ENCODE results near the gene N4BP2L2.

The N4BP2L2 gene

GRCh38 chr13:32413284-32413683, 125.3 kb downstream of the N4BP2L2 start:
- Histone ChIP-seq H3K36me3 (ENCODE audit: control insufficient read depth in 2 of 2, insufficient read depth in 2 of 2, low read length in 2 of 2) (no peaks in the 10 kb centered on the region), H3K9me3 (ENCODE audit: control insufficient read depth in 2 of 2, low read length in 2 of 2) (no peaks in the 10 kb centered on the region), H3K27ac (ENCODE audit: low read depth in 2 of 2, low read length in 2 of 2) (no peak overlapping the region), H3K4me3 (ENCODE audit: low read length in 2 of 2) (no peak overlapping the region), H3K9ac (ENCODE audit: low read depth in 1 of 2, low read length in 2 of 2) (no peak overlapping the region), H3K27me3 (ENCODE audit: control insufficient read depth in 2 of 2, insufficient read depth in 2 of 2, low read length in 2 of 2) (no peaks in the 10 kb centered on the region), H3K4me1 (ENCODE audit: control insufficient read depth in 2 of 2, insufficient read depth in 2 of 2, low read length in 2 of 2) (no peaks in the 10 kb centered on the region)

DNA sequence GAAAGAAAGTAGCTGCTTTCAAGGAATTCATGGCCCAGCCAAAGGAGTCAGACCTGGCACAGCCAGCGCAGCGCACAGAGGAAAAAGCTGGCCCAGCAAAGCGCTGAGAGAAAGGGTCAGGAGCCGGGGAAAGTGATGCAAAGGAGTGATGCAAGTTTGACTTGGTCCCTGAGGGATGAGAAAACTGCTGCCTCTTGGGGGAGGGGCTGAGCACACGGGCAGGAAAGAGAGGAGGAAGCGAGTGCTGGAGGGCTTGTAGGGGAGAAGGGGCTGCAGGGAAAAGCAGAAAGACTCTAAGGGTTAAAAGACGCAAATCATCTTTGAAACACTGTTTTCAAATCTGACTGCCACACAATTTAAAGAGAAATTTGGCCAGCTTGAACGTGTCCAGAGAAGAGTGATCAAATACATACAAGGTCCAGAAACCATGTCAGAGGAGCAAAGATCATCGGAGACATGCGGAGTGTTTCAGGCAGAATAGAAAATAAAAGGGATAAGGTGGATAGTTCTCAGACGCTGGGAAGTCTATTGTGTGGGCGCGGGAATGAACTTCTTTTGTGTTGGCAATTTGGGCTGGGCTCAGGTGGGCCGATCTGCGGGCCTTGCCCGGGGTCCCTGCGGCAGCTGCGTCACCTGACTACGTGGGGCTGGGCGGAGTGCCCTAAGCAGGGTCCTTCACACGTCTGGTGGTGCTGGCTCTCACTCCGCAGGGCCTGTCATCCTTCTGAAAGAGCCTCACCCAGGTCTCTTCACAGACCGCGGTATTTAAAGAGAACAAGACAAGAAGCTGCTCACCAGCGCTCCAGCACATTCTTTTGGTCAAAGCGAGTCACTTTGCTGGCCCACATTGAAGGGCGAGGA, 128.8 kb downstream of the N4BP2L2 start:
- Histone ChIP-seq H3K27ac (ENCODE audit: low read depth in 2 of 2, low read length in 2 of 2) (no peak overlapping the region), H3K36me3 (ENCODE audit: control insufficient read depth in 2 of 2, insufficient read depth in 2 of 2, low read length in 2 of 2) (no peaks in the 10 kb centered on the region), H3K27me3 (ENCODE audit: control insufficient read depth in 2 of 2, insufficient read depth in 2 of 2, low read length in 2 of 2) (no peaks in the 10 kb centered on the region), H3K9ac (ENCODE audit: low read depth in 1 of 2, low read length in 2 of 2) (no peak overlapping the region), H3K9me3 (ENCODE audit: control insufficient read depth in 2 of 2, low read length in 2 of 2) (no peaks in the 10 kb centered on the region), H3K4me1 (ENCODE audit: control insufficient read depth in 2 of 2, insufficient read depth in 2 of 2, low read length in 2 of 2) (no peaks in the 10 kb centered on the region), H3K4me3 (ENCODE audit: low read length in 2 of 2) (no peak overlapping the region)

DNA sequence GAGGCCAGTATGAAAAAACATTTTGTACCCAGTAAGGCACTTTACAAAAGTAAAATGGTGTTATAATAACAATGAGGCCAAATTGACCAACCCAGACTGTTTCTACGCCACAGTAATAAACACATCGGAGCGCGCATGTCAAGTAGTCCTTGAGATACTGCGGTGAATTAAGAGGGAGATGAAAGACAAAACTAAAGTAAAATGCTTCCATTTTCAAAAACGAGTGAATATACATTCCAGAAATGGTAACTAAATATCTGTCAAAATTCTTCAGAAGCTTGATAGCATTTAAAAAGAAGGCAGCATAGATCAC, 129.6 kb downstream of the N4BP2L2 start:
- H3K9me3 ChIP-seq (ENCODE audit: control insufficient read depth in 2 of 2, low read length in 2 of 2): no peaks in the 10 kb centered on the region
- H3K4me3 ChIP-seq (ENCODE audit: low read length in 2 of 2): no peak overlapping the region
- H3K9ac ChIP-seq (ENCODE audit: low read depth in 1 of 2, low read length in 2 of 2): no peak overlapping the region
- H3K27me3 ChIP-seq (ENCODE audit: control insufficient read depth in 2 of 2, insufficient read depth in 2 of 2, low read length in 2 of 2): no peaks in the 10 kb centered on the region
- H3K4me1 ChIP-seq (ENCODE audit: control insufficient read depth in 2 of 2, insufficient read depth in 2 of 2, low read length in 2 of 2): no peaks in the 10 kb centered on the region
- H3K27ac ChIP-seq (ENCODE audit: low read depth in 2 of 2, low read length in 2 of 2): no peak overlapping the region
- H3K36me3 ChIP-seq (ENCODE audit: control insufficient read depth in 2 of 2, insufficient read depth in 2 of 2, low read length in 2 of 2): peaks cover 0 to 3% of the 10 kb centered on the region in 2 donors

DNA sequence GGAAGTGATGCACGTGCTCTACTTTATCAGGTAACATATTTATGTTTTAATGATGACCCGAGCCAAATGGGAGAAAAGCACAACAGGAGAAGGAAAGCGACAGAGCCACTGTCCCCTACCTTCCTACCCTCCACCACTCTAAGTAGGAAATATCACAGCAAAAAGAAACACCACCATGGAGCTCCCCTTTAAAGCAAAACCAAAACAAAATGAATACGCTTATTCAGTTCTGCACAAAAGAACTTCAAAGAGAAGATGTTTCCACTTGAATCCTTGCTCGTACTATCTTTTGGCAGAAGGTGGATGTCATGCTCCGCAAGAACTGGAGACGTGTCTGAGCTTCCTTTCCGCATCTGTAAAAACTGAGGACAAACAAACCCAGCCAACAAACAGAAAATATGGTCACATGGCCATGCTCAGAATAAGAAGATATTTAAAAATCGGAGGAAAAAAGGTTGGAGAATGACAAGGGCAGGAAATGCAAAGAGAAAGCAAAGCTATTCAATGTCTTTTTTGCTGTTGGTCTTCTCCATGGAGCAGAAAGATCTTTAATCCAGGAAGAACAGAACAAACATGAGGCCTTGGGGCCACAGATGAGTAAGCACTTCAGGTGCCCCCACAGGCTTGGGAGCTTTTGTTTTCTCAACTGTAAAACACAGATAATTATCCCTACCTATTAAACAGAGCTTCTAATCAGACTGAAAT, 130.1 kb downstream of the N4BP2L2 start:
- H3K4me3 ChIP-seq (ENCODE audit: low read length in 2 of 2): no peak overlapping the region

DNA sequence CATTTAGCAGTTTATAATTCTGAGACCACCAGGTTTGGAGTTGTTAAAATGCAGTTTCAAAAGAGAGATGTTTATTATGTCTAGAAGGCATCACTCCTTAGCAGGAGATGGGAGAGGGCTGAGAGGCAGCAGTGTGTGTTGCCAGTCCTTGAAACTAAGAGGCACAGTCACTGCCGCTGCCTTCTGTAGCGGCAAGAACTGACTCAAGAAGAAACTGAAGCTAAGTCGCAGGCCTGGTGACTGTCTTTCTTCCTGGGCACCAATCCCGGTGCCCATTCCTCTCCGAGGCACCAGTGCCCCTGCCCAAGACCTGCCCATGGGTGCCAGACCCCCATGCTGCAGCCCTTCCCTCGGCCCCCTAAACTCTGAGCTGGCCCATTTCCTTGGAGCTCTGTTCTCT, 130.7 kb downstream of the N4BP2L2 start:
- Histone ChIP-seq H3K36me3 (ENCODE audit: control insufficient read depth in 2 of 2, insufficient read depth in 2 of 2, low read length in 2 of 2) (peaks cover 0 to 3% of the 10 kb centered on the region in 2 donors), H3K4me1 (ENCODE audit: control insufficient read depth in 2 of 2, insufficient read depth in 2 of 2, low read length in 2 of 2) (no peaks in the 10 kb centered on the region), H3K9me3 (ENCODE audit: control insufficient read depth in 2 of 2, low read length in 2 of 2) (no peaks in the 10 kb centered on the region), H3K27ac (ENCODE audit: low read depth in 2 of 2, low read length in 2 of 2) (no peak overlapping the region), H3K9ac (ENCODE audit: low read depth in 1 of 2, low read length in 2 of 2) (no peak overlapping the region), H3K4me3 (ENCODE audit: low read length in 2 of 2) (no peak overlapping the region), H3K27me3 (ENCODE audit: control insufficient read depth in 2 of 2, insufficient read depth in 2 of 2, low read length in 2 of 2) (no peaks in the 10 kb centered on the region)

More for the DNA sequence above, 130.1 kb downstream of the N4BP2L2 start:
- Histone ChIP-seq H3K9me3 (ENCODE audit: control insufficient read depth in 2 of 2, low read length in 2 of 2) (no peaks in the 10 kb centered on the region), H3K27me3 (ENCODE audit: control insufficient read depth in 2 of 2, insufficient read depth in 2 of 2, low read length in 2 of 2) (no peaks in the 10 kb centered on the region), H3K9ac (ENCODE audit: low read depth in 1 of 2, low read length in 2 of 2) (no peak overlapping the region), H3K4me1 (ENCODE audit: control insufficient read depth in 2 of 2, insufficient read depth in 2 of 2, low read length in 2 of 2) (no peaks in the 10 kb centered on the region), H3K36me3 (ENCODE audit: control insufficient read depth in 2 of 2, insufficient read depth in 2 of 2, low read length in 2 of 2) (peaks cover 0 to 3% of the 10 kb centered on the region in 2 donors), H3K27ac (ENCODE audit: low read depth in 2 of 2, low read length in 2 of 2) (no peak overlapping the region)

- H3K9me3 ChIP-seq (ENCODE audit: control insufficient read depth in 2 of 2, low read length in 2 of 2): no peaks in the 10 kb centered on the region
- no peak overlapping the region for H3K27ac ChIP-seq (ENCODE audit: low read depth in 2 of 2, low read length in 2 of 2)
- H3K27me3 ChIP-seq (ENCODE audit: control insufficient read depth in 2 of 2, insufficient read depth in 2 of 2, low read length in 2 of 2): no peaks in the 10 kb centered on the region
- no peak overlapping the region for H3K9ac ChIP-seq (ENCODE audit: low read depth in 1 of 2, low read length in 2 of 2)
- H3K4me1 ChIP-seq (ENCODE audit: control insufficient read depth in 2 of 2, insufficient read depth in 2 of 2, low read length in 2 of 2): no peaks in the 10 kb centered on the region
- H3K36me3 ChIP-seq (ENCODE audit: control insufficient read depth in 2 of 2, insufficient read depth in 2 of 2, low read length in 2 of 2): peaks cover 3 to 5% of the 10 kb centered on the region in 2 donors
- H3K4me3 ChIP-seq (ENCODE audit: low read length in 2 of 2): no peak overlapping the region
Observed at GRCh38 chr13:32403108-32403507, 135.5 kb downstream of the N4BP2L2 start.

DNA sequence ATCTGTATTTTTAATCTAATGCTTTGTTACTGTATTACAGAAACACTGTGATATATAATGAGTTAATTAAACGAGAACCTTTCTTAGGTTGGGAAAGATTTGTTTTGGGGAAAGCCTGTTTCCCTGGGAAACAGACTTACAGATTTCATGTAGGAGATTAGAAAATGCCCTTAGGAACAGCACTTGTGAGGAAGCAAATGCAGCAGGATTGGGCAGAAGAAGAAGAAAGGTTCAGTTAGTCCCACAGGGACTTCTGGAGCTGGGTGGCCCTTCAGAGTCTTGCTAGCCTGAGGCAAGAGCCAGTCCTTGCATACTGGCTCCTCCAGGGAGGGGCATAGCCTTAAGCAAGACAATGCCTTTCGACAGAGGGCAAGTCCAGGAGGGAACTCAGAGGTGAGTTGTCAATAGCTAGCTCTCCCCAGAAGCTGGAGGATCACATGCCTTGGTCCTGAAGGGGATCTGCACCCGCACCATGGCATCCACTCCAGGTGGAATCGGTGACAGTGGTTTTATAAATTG, 147.4 kb downstream of the N4BP2L2 start:
- Histone ChIP-seq H3K36me3 (ENCODE audit: control insufficient read depth in 2 of 2, insufficient read depth in 2 of 2, low read length in 2 of 2) (no peaks in the 10 kb centered on the region), H3K9ac (ENCODE audit: low read depth in 1 of 2, low read length in 2 of 2) (no peak overlapping the region), H3K27ac (ENCODE audit: low read depth in 2 of 2, low read length in 2 of 2) (no peak overlapping the region), H3K9me3 (ENCODE audit: control insufficient read depth in 2 of 2, low read length in 2 of 2) (no peaks in the 10 kb centered on the region), H3K4me3 (ENCODE audit: low read length in 2 of 2) (no peak overlapping the region), H3K4me1 (ENCODE audit: control insufficient read depth in 2 of 2, insufficient read depth in 2 of 2, low read length in 2 of 2) (no peaks in the 10 kb centered on the region), H3K27me3 (ENCODE audit: control insufficient read depth in 2 of 2, insufficient read depth in 2 of 2, low read length in 2 of 2) (no peaks in the 10 kb centered on the region)

GRCh38 chr13:32390484-32390883, 148.1 kb downstream of the N4BP2L2 start:
- no peak overlapping the region for H3K27ac ChIP-seq (ENCODE audit: low read depth in 2 of 2, low read length in 2 of 2)
- H3K27me3 ChIP-seq (ENCODE audit: control insufficient read depth in 2 of 2, insufficient read depth in 2 of 2, low read length in 2 of 2): no peaks in the 10 kb centered on the region
- no peaks in the 10 kb centered on the region for H3K36me3 ChIP-seq (ENCODE audit: control insufficient read depth in 2 of 2, insufficient read depth in 2 of 2, low read length in 2 of 2)
- no peak overlapping the region for H3K4me3 ChIP-seq (ENCODE audit: low read length in 2 of 2)
- no peak overlapping the region for H3K9ac ChIP-seq (ENCODE audit: low read depth in 1 of 2, low read length in 2 of 2)
- H3K4me1 ChIP-seq (ENCODE audit: control insufficient read depth in 2 of 2, insufficient read depth in 2 of 2, low read length in 2 of 2): no peaks in the 10 kb centered on the region
- H3K9me3 ChIP-seq (ENCODE audit: control insufficient read depth in 2 of 2, low read length in 2 of 2): no peaks in the 10 kb centered on the region

DNA sequence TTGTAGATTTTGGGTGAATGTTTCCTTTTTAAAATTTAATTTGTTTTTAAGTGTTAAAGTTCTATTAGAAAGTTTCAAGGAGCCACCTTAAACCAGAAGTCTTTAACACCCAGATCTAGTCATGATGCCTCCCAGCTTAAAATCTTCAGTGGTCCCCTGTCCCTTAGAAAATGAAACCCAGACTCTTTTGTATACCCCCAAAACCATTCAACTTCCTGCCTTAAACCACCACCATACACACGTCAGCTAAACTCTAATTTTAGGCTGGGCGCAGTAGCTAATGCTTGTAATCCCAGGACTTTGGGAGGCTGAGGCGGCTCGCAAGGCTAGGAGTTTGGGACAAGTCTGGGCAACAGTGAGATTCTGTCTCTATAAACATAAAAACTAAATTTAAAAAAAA, 148.5 kb downstream of the N4BP2L2 start:
- no peaks in the 10 kb centered on the region for H3K4me1 ChIP-seq (ENCODE audit: control insufficient read depth in 2 of 2, insufficient read depth in 2 of 2, low read length in 2 of 2)
- H3K9ac ChIP-seq (ENCODE audit: low read depth in 1 of 2, low read length in 2 of 2): no peak overlapping the region
- no peak overlapping the region for H3K4me3 ChIP-seq (ENCODE audit: low read length in 2 of 2)
- H3K27me3 ChIP-seq (ENCODE audit: control insufficient read depth in 2 of 2, insufficient read depth in 2 of 2, low read length in 2 of 2): no peaks in the 10 kb centered on the region
- H3K9me3 ChIP-seq (ENCODE audit: control insufficient read depth in 2 of 2, low read length in 2 of 2): no peaks in the 10 kb centered on the region
- H3K27ac ChIP-seq (ENCODE audit: low read depth in 2 of 2, low read length in 2 of 2): no peak overlapping the region
- no peaks in the 10 kb centered on the region for H3K36me3 ChIP-seq (ENCODE audit: control insufficient read depth in 2 of 2, insufficient read depth in 2 of 2, low read length in 2 of 2)

DNA sequence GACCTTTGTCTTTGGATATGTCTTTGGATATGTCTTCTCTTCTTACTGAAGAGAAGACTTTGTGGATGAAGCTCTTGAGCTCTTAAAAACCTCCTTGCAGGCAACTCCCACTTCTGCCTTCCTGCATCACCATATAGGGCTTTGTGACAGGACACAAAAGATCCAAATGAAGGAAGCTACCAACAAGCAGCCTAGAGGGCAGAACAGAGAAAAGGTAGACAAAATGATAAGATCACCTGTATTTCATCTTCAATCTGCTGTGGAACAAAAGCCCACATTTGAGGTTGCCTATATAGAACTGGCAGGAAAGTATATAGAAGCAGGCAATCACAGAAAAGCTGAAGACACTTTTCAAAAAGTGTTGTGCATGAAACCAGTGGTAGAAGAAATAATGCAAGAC, 153.2 kb downstream of the N4BP2L2 start:
- Histone ChIP-seq H3K4me3 (ENCODE audit: low read length in 2 of 2) (no peak overlapping the region), H3K4me1 (ENCODE audit: control insufficient read depth in 2 of 2, insufficient read depth in 2 of 2, low read length in 2 of 2) (no peaks in the 10 kb centered on the region), H3K27ac (ENCODE audit: low read depth in 2 of 2, low read length in 2 of 2) (no peak overlapping the region), H3K9me3 (ENCODE audit: control insufficient read depth in 2 of 2, low read length in 2 of 2) (no peaks in the 10 kb centered on the region), H3K9ac (ENCODE audit: low read depth in 1 of 2, low read length in 2 of 2) (no peak overlapping the region), H3K27me3 (ENCODE audit: control insufficient read depth in 2 of 2, insufficient read depth in 2 of 2, low read length in 2 of 2) (no peaks in the 10 kb centered on the region), H3K36me3 (ENCODE audit: control insufficient read depth in 2 of 2, insufficient read depth in 2 of 2, low read length in 2 of 2) (peaks cover 0 to 3% of the 10 kb centered on the region in 2 donors)

All from mucosa of rectum (tissue), 2 donors.